HG03354 (cell line): ENCODE data around the gene BBIP1.

ENCODE experiments used
- ATAC-seq: cut with Tn5 transposase; IDR thresholded peaks from one replicate; pipeline ENCODE4 v1.9.1; 2021; ENCODE audit warnings: mild to moderate bottlenecking; ENCODE audit not compliant: unreplicated experiment, poor library complexity, severe bottlenecking

The BBIP1 gene

GRCh38 chr10:110865809-110866482 is 53.0 kb downstream of the BBIP1 start:
- ATAC-seq = no peak

DNA sequence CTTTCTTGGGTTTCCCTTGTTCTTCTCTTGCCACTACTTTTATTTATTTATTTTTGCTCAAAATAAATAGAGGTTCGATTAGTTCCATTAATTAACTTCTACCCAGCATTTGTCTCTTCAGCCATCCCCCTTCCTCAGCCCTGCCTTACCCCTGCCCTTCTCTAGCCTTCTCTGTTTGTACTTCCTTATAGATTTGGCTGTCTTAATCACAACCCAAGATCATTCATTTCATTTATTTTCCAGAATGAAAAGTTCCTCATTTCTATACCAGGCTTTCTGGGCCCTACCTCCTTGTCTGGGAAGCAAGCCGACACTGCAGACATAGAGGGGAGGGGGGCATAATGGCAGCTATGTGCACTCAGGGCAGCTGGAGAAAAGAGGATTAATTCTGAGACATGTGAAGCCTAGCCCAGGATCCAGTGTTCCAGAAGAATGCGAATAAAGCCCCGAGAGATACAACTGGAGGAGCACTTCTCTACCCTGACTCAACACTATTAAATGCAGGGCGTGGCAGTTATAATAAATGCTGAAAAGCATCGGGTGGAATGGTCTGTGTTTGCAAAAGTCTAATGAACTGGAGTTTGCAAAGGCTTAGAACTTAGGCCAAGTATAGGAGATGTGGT is 53.7 kb downstream of the BBIP1 start:
- no peak for ATAC-seq

DNA sequence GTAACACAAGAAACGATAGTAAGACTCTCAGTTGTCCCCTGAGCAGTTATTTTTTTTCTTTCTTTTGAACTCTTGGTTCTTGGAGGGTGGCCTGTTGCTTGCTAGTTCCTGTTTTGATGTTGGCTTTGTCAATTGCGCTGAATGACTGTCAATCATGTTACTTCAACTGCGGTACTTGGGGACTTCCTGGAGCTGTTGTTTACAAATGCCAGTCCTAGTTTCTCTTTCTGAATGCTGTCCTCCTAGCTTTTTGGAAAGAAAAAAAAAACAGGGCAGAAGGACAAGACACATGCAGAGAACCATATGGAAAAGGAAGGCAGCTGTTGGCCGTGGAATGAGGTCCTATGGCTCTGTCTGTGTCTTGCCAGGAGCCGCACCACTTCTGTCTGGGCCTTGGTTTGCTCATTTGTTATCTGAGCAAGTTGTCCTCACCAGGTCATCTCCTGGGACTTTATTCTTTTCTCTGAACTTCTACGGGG is 54.3 kb downstream of the BBIP1 start:
- peak; percentile 68 for ATAC-seq

GRCh38 chr10:110863956-110864355 is 55.0 kb downstream of the BBIP1 start:
- no peak for ATAC-seq

GRCh38 chr10:110863361-110863760 is 55.6 kb downstream of the BBIP1 start:
- no peak for ATAC-seq

- no peak for ATAC-seq
Measured at GRCh38 chr10:110862961-110863360, 56.0 kb downstream of the BBIP1 start.

GRCh38 chr10:110861930-110862649 is 56.9 kb downstream of the BBIP1 start:
- ATAC-seq = no peak

DNA sequence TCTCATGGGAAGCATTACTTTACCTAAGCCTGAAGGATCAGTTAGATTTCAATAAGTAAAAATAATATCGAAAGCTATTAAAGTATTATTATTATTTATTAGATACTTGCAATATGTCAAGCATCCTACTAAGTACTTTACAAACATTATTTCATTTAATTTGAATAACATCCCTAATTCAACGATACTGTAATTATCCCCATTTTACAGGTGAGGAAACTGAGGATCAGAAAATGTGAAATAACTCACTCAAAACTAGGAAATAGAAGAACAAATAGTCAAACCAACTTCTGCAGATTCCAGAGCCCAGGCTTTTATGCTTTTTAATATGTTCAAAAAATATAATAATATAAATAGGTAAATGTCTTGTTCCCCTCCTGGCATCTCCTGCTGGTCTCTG is 57.5 kb downstream of the BBIP1 start:
- no peak for ATAC-seq

GRCh38 chr10:110860576-110861241 is 58.3 kb downstream of the BBIP1 start:
- peak; percentile 55 for ATAC-seq

- peak; percentile 2 for ATAC-seq
Measured at GRCh38 chr10:110859973-110860376, 59.0 kb downstream of the BBIP1 start.

DNA sequence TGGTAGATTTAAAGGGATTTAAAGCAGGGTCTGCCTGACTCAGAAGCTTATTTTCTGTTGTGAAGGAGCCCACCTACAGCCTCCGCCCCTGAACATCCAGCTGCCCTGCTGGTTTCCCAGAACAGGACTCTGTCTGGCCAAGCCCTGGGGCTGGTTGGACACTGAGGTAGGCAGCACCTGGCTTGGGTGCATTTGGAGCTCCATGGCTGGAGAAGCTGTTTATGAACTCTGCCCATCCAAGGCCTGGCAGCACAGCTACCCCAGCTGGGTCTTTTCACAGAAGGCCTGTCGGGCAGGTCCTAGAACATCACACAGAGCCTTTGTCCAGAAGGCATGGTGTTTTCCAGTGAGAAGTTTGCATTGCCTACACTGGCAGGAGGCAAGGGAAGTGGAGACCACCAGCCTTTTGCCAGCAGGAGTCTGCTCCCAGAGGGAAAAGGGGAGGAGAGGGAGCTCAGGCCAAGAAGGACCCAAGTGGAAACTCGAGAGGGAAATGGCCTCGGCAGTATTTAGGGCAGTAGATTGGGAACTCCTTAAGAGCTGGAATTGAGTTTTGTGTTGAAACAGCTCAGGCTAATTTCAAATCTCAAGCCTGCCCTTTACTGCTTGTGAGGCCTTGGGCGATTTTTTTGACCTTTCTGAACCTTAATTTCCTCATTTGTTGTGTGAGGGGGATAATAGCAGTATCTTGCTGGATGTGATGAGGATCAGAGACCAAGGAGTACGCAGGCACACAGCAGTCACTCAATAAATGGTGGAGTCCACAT is 59.6 kb downstream of the BBIP1 start:
- no peak for ATAC-seq

GRCh38 chr10:110858297-110858934 is 60.6 kb downstream of the BBIP1 start:
- no peak for ATAC-seq

DNA sequence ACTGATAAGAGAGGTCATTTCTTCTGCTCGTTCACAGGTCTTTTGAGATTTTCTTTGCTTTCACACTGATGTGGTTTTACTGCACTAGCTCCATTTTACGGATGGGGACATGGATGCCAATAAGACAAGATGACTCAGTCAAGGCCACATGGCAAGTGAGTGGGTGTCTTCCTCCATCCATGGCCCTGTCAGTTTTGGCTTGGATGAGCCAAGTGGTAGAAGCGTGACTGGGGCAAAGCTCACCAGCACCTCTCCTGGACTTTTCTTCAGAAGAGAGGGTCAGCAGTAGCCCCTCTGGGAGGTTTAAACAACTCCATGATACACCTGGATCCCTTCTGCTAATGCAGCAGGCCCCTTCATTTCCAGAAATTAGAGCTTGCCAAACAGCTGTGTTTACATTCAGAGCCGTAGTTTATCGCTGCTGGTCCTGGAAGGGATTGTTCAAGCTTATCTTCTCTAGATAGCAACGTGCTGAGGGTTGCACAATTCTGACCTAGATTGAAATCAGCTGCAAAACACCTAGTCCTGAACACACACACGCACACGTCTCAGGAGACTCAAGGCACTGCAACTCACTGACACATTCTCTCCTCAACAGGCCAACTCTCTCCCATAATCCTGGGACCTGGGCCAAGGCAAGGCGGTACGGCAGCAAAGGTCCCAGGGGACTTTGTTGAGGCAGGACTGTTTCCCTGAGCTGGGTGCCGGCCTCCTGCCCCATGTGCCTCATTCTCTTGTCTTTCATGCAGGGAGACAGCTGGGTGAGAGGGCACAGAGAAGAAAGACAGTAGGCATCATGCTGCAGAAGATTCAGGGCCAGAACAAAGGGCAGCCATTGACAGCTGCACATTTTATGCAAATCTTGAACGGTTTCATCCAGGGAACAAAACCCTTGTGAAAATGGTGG is 61.5 kb downstream of the BBIP1 start:
- peak; percentile 39 for ATAC-seq

DNA sequence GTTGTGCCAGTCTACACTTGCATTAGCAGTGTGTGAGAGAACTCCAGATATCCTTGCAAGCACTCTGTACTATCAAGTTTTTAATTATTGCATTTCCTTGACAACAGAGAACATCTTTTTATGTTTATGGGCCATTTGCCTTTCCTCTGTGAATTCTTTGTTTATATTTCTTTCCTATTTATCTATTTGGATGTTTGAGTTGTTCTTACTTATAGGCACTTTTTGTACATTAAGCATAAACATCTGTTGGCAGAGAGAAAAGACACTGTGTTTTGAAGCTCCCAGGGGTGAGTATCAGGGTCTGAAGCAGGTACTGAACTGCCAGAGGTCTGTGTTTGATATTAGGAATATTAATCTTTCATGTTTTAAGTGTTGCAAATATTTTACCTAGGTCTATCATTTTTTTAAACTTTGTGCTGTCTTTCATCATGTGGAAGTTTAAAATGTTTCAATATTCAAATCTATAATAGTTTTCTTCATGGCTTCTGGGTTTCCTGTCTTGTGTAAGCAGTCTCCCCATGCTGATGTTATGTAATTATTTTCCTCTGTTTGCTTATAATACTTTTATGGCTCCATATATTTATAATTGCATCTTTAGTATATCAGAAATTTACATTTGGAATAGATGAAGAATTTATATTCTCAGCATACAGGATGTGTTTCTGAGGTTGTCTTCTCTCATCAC is 64.9 kb downstream of the BBIP1 start:
- no peak for ATAC-seq

DNA sequence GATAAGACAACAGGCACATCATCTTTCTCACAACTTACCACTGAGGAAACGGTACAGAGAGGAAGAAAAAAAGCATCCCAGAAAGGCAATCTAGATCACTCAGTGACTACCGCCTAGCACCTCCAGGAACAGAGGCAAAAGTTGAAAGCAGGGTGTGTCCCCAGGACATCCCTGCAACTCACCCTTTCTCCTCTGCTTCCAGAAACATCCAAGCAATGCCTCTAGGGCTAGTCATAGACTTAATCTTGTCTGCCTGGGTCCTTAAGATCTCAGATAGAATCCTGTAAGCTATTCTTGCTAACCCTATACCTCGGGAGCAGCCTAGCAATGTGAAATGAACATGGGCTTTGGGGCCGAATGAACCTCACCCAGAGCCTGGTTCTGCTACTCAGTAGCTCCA is 66.0 kb downstream of the BBIP1 start:
- no peak for ATAC-seq

DNA sequence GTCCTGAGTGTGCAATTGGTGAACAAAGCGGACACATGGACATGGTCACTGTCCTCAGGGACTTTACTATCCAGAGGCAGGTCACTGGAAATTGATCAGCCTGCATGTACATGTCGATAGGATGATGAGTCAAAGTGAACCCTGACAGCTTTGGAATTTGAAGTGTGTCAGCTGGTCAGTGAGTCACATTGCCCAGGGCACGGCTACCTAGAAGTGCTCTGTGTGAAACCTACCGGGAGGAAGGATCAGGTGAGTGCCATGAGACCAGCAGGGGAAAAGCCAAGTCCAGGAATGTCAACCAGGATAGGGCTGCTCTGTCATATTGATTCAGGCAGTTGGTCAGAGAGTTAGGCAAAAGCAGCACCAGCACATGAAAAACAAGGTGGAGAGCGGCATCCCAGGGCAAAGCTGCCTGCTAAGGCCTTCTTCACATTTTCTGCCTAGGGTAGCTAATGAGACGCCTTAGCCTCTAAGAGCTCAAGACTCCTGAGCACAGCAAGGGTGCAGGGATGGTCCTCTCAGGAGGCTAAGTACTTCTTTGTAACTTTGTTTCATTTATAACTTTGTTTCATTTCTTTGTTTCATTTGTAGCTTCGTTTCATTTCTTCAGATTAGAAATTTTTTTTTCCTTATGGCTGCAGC is 66.6 kb downstream of the BBIP1 start:
- ATAC-seq = no peak

- ATAC-seq = no peak
Measured at GRCh38 chr10:110851020-110851612, 67.9 kb downstream of the BBIP1 start.
